Mesendoderm (in vitro differentiated cells): Measurements from ENCODE around the gene OSCAR.

Experiments used
- DNase-seq: peaks from one replicate; pipeline ENCODE4 v3.0.0; 2013
- H2AK5ac ChIP-seq: 2 replicates; pipeline ENCODE4 v1.6.1; 2013; ENCODE audit warnings: low read length, inconsistent platforms
- H2BK120ac ChIP-seq: 2 replicates; pipeline ENCODE4 v1.6.1; 2013; ENCODE audit warnings: low read depth, mild to moderate bottlenecking, low read length, moderate library complexity, mixed read lengths
- H2BK15ac ChIP-seq: replicated peaks from 2 replicates; pipeline ENCODE4 v1.6.1; 2013; ENCODE audit warnings: low read depth, mild to moderate bottlenecking, moderate library complexity
- H2BK5ac ChIP-seq: 2 replicates; pipeline ENCODE4 v1.6.1; 2013; ENCODE audit warnings: low read length, inconsistent platforms
- H3K18ac ChIP-seq: 2 replicates; pipeline ENCODE4 v1.6.1; 2013; ENCODE audit warnings: mild to moderate bottlenecking, low read length, mixed read lengths
- H3K23ac ChIP-seq: one replicate; pipeline ENCODE4 v1.6.1; 2013; ENCODE audit warnings: low read length
- H3K27ac ChIP-seq: 2 replicates; pipeline ENCODE4 v1.5.1; 2013; ENCODE audit warnings: low read depth, mild to moderate bottlenecking, inconsistent platforms, low read length, moderate library complexity
- H3K27me3 ChIP-seq: 2 replicates; pipeline ENCODE4 v1.6.1; 2013; ENCODE audit warnings: low read length, control low read depth, mild to moderate bottlenecking, inconsistent platforms; ENCODE audit not compliant: insufficient read depth, poor library complexity
- H3K36me3 ChIP-seq: 2 replicates; pipeline ENCODE4 v1.6.1; 2013; ENCODE audit warnings: low read length, inconsistent platforms; ENCODE audit not compliant: control insufficient read depth, insufficient read depth
- H3K4ac ChIP-seq: one replicate; pipeline ENCODE4 v1.6.1; 2013; ENCODE audit warnings: low read depth, mild to moderate bottlenecking, low read length, moderate library complexity
- H3K4me1 ChIP-seq: 2 replicates; pipeline ENCODE4 v1.6.1; 2013; ENCODE audit warnings: low read depth, low read length, inconsistent platforms; ENCODE audit not compliant: control insufficient read depth
- H3K4me2 ChIP-seq: 2 replicates; pipeline ENCODE4 v1.6.1; 2013; ENCODE audit warnings: low read length
- H3K4me3 ChIP-seq: 2 replicates; pipeline ENCODE4 v1.5.1; 2013; ENCODE audit warnings: mild to moderate bottlenecking, low read length
- H3K56ac ChIP-seq: one replicate; pipeline ENCODE4 v1.6.1; 2013; ENCODE audit warnings: low read length
- H3K79me1 ChIP-seq: 2 replicates; pipeline ENCODE4 v1.6.1; 2013; ENCODE audit warnings: low read length, inconsistent platforms
- H3K79me2 ChIP-seq: 2 replicates; pipeline ENCODE4 v1.6.1; 2013; ENCODE audit warnings: mild to moderate bottlenecking, low read length; ENCODE audit not compliant: control insufficient read depth, insufficient read depth
- H3K9ac ChIP-seq: 2 replicates; pipeline ENCODE4 v1.6.1; 2013; ENCODE audit warnings: low read length, inconsistent platforms
- H4K5ac ChIP-seq: one replicate; pipeline ENCODE4 v1.6.1; 2013; ENCODE audit warnings: low read length
- H4K8ac ChIP-seq: one replicate; pipeline ENCODE4 v1.6.1; 2013; ENCODE audit warnings: low read depth, mild to moderate bottlenecking, control low read depth, low read length, moderate library complexity
- WGBS: extraction: QIAGEN DNeasy Blood & Tissue Kit; methylation state at CpG from one replicate; pipeline ENCODE4 v1.1.7; 2013; ENCODE audit warnings: low lambda C conversion rate, missing lambda C conversion rate; ENCODE audit not compliant: insufficient coverage; ENCODE audit errors: extremely low coverage; 5-methylcytosine and 5-hydroxymethylcytosine counted together

Gene OSCAR

DNA sequence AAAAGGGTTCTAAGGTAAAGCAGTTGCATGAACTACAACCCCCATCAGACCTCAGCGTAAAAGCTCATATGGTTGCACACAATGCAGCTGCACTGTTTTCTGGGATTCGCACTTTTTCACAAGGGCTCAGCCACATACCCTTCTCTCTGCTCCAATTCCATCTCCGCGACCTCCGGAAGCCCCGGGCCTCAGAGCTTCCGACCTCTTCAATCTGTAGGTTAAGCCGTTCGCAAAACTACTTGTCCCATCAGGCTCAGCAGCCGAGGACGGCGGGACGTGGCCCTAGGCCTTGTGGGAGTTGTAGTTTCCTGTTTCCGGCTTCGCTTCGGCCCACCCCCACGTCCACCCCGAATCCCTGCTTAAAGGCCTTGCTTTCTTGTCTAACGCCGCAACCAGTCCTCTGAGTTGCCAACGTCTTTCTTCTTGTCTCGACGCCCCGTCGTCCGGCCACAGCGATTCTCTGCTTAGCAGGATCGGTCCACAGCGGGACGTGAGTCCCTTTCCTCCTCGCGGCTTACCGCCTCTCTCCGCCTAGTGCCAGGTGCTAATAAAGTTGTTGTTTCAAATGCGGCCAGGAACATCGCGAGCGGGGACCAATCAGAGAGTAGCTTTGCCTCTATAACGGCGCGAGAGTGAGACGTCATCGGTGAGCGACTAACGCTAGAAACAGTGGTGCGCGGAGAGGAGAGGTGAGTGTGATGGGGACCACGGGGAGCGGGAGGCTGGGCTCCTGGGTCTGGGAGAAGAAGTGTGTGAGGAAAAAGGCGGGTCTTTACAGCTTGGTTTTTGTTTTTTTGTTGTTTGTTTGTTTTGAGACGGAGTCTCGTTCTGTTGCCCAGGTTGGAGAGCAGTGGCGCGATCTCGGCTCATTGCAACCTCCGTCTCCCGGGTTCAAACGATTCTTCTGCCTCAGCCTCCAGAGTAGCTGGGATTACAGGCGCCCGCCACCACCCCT, 14.8 kb upstream of the OSCAR start, which contains the start of the genes PRPF31 and TFPT:
PRPF31 (plus strand) TSS at position 646 of the 955 bp plus-strand sequence. CDS start 2,525 bp downstream, outside the sequence.
TFPT (minus strand) TSS at position 549 of the 955 bp plus-strand sequence; CDS start at position 161, 388 bp downstream.
- Histone ChIP-seq H3K4ac (peak within 1 kb of the TSS; percentile 39), H2BK15ac (no peak within 1 kb of the TSS), H3K4me3 (peak within 1 kb of the TSS; percentile 90), H3K4me2 (peak within 1 kb of the TSS; percentile 82), H3K18ac (no peak within 1 kb of the TSS), H2AK5ac (no peak within 1 kb of the TSS), H2BK120ac (no peak within 1 kb of the TSS), H4K8ac (no peak within 1 kb of the TSS), H3K27ac (no peak within 1 kb of the TSS), H4K5ac (no peak within 1 kb of the TSS), H3K23ac (peak within 1 kb of the TSS; percentile 59), H3K79me1 (peaks cover 10% of the 10 kb centered on the region), H2BK5ac (peak within 1 kb of the TSS; percentile 53), H3K79me2 (peaks cover 8% of the 10 kb centered on the region), H3K56ac (peak within 1 kb of the TSS; percentile 90), H3K36me3 (peaks cover 5% of the 10 kb centered on the region), H3K4me1 (no peaks in the 10 kb centered on the region), H3K9ac (peak within 1 kb of the TSS; percentile 87), H3K27me3 (no peaks in the 10 kb centered on the region)
- no CpG with 5 or more reads among the region's 60 CpGs for whole genome bisulfite sequencing
- peak; percentile 99 for DNase-seq

DNA sequence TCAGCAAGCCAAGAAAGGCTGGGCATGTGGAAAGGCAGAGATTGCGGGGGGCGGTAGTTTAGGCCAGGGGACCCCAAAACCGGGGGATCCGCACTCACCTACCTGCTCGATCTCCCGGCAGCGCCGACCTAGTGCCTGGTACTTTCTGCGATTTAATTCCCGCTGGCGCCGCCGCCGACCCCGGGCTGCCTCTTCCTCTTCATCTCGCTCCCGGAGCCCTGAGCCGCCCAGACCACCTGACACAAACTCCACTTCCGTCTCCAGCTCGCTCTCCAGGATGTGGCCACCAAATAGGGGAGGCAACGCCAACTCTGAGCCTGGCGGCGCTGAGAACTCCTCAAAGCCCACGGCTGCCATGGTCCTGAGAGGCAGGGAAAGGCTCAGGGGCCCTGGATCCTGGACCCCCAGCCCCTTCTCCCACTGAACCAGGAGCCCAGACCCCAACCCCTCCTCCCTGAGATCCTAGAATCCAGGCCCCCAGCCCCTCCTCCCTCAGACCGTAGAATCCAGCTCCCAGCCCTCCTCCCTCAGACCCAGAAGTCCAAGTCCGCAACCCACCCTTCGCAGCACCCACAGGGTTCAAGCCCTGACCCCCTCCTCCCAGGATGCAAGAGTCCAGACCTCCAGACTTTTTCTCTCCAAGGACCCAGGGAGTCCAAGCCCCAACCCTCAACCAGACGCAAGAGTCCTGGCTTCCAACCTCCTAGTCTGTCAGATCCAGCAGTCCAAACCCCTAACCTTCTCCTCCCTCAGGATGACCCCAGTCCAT, 13.9 kb upstream of the OSCAR start:
- H3K56ac ChIP-seq: peak overlapping the region; percentile 90
- DNase-seq: no peak
- H3K36me3 ChIP-seq: peaks cover 3% of the 10 kb centered on the region

GRCh38 chr19:54109651-54110050, 9.0 kb upstream of the OSCAR start:
- Histone ChIP-seq H4K8ac (no peak overlapping the region), H3K9ac (no peak overlapping the region), H3K27ac (no peak overlapping the region), H3K4ac (no peak overlapping the region), H3K79me1 (peaks cover 3% of the 10 kb centered on the region), H2BK120ac (no peak overlapping the region), H2AK5ac (no peak overlapping the region), H3K4me3 (no peak overlapping the region), H3K56ac (no peak overlapping the region), H3K36me3 (peaks cover 1% of the 10 kb centered on the region), H3K23ac (no peak overlapping the region), H3K4me2 (no peak overlapping the region), H2BK5ac (no peak overlapping the region), H3K79me2 (no peaks in the 10 kb centered on the region), H2BK15ac (no peak overlapping the region), H3K18ac (no peak overlapping the region), H3K4me1 (no peaks in the 10 kb centered on the region), H4K5ac (no peak overlapping the region), H3K27me3 (no peaks in the 10 kb centered on the region)
- no peak for DNase-seq
- WGBS: no CpG with 5 or more reads among the region's 6 CpGs

More for the DNA sequence above, 13.9 kb upstream of the OSCAR start:
- H4K8ac ChIP-seq: no peak overlapping the region
- no peak overlapping the region for H2BK120ac ChIP-seq
- H3K79me2 ChIP-seq: peaks cover 8% of the 10 kb centered on the region
- WGBS: no CpG with 5 or more reads among the region's 28 CpGs
- H3K4me2 ChIP-seq: peak overlapping the region; percentile 82
- peak overlapping the region; percentile 39 for H3K4ac ChIP-seq
- H3K4me1 ChIP-seq: no peaks in the 10 kb centered on the region
- H3K23ac ChIP-seq: peak overlapping the region; percentile 59
- peak overlapping the region; percentile 61 for H3K4me3 ChIP-seq
- H3K27me3 ChIP-seq: no peaks in the 10 kb centered on the region
- H3K18ac ChIP-seq: no peak overlapping the region
- H3K27ac ChIP-seq: no peak overlapping the region
- no peak overlapping the region for H2BK5ac ChIP-seq
- H3K79me1 ChIP-seq: peaks cover 10% of the 10 kb centered on the region
- H2AK5ac ChIP-seq: no peak overlapping the region
- H4K5ac ChIP-seq: no peak overlapping the region
- no peak overlapping the region for H2BK15ac ChIP-seq
- H3K9ac ChIP-seq: peak overlapping the region; percentile 87

DNA sequence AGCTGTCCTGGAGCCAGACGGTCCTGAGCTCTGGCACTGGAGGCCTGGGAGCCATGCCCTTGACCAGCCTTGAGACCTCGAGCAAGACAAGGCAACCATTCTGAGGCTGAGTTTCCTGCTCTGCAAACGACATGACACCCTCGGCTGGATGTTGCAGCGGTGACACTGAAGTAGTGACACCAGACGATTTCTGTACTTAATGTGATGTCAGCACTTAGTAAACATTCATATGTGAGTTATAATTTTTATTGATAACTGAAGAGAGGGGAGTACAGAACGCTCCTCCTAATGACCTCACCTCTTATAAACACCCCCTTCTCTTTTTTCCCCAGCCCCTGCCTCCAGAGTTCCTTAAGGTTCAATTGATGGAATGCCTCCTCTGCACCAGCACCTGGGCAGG, 7.9 kb upstream of the OSCAR start:
- H3K56ac ChIP-seq: no peak overlapping the region
- H3K4me2 ChIP-seq: no peak overlapping the region
- H3K9ac ChIP-seq: no peak overlapping the region
- H3K18ac ChIP-seq: no peak overlapping the region
- H4K8ac ChIP-seq: no peak overlapping the region
- H3K23ac ChIP-seq: no peak overlapping the region
- no peak overlapping the region for H3K27ac ChIP-seq
- H2BK15ac ChIP-seq: no peak overlapping the region
- H3K36me3 ChIP-seq: peaks cover 1% of the 10 kb centered on the region
- H4K5ac ChIP-seq: no peak overlapping the region
- H3K79me2 ChIP-seq: peaks cover 3% of the 10 kb centered on the region
- H3K4ac ChIP-seq: no peak overlapping the region
- no peaks in the 10 kb centered on the region for H3K27me3 ChIP-seq
- H3K4me1 ChIP-seq: no peaks in the 10 kb centered on the region
- no peak overlapping the region for H3K4me3 ChIP-seq
- no peak for DNase-seq
- H3K79me1 ChIP-seq: peaks cover 3% of the 10 kb centered on the region
- no peak overlapping the region for H2BK5ac ChIP-seq
- H2BK120ac ChIP-seq: no peak overlapping the region
- H2AK5ac ChIP-seq: no peak overlapping the region
- WGBS: no CpG with 5 or more reads among the region's 7 CpGs

DNA sequence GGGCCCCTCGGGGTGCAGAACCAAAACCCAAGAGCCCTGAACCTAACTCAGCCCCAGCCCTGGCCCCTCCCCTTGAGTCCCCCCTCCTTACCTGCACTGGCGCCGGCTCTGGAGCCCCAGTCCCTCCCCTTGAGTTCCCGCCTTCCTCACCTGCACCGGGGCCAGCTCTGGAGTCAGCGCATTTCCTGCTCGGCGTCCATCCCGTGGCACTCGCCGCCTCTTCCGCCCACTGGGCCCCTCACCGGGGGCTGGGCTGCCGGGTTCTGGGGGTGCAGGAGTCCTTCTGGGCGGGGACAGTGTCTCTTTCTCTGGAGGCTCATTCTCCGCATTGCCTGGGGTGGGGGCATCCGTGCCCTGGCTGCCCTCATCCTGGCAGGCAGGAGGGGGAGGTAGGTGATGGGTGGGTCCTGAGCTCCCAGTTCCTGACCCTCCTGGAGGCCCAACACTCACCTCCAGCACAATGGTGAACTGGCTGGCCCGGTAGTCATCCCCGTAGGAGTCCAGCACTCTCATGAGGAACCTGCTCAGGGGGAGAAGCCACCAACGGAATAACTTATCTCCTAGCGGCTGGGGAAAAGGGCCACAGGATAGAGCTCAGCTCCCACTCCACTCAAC, 7.4 kb upstream of the OSCAR start:
- Histone ChIP-seq H4K5ac (no peak overlapping the region), H3K27me3 (no peaks in the 10 kb centered on the region), H3K79me2 (peaks cover 6% of the 10 kb centered on the region), H2BK120ac (no peak overlapping the region), H3K56ac (no peak overlapping the region), H3K36me3 (peaks cover 1% of the 10 kb centered on the region), H4K8ac (no peak overlapping the region), H3K18ac (no peak overlapping the region), H3K4me1 (no peaks in the 10 kb centered on the region), H2BK15ac (no peak overlapping the region), H3K79me1 (peaks cover 3% of the 10 kb centered on the region), H2AK5ac (no peak overlapping the region), H3K27ac (no peak overlapping the region), H3K4ac (no peak overlapping the region), H3K23ac (no peak overlapping the region), H3K4me3 (no peak overlapping the region), H3K9ac (no peak overlapping the region), H2BK5ac (no peak overlapping the region), H3K4me2 (no peak overlapping the region)
- DNase-seq: no peak
- no CpG with 5 or more reads among the region's 21 CpGs for WGBS
